Measurements from ENCODE around the gene NAXD. TPM values are rescaled to one million over a fixed set of nuclear protein-coding genes. Genes with fewer than 3 reads are reported as not detected.

Gene NAXD
- polyA plus RNA-seq, 1 experiment: 38.7 TPM

DNA sequence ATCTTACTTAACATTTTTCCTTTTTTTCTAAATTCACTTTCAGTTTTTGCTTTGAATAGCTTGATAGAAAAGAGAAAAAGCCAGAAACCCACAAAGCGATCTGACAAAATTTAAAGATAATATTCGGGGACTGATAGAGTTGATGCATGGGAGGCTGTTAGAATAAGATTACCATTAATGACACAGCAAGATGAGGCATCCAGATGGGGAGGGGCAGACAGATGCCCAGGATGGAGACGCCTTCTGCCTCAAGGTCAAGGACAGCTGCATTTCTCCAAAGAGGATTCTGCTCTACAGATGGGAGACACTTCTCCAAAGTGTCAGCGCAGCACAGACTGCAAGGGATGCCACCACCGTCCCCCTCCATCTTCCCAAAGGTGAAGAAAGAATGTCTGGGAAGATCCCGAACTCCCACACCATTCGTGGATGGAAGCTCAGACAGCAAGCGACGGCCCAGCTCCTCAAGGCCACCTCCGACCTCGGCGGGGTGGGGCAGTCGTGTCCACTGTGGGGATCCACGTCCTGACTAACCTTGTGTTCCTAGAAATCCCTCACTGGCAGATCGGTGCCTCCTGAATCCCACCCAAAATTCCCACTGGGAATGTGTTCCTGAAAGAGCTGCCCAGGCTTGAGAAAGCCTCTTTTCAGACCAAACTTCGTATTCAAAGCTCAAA is 32.9 kb downstream of the NAXD start:
- DNase-seq (ENCODE audit: low read depth): no peak
- peaks cover 20% of the 10 kb centered on the region for H3K36me3 ChIP-seq (ENCODE audit: control insufficient read depth, insufficient read depth, low read length)
- TF ChIP-seq, protein P1, sequence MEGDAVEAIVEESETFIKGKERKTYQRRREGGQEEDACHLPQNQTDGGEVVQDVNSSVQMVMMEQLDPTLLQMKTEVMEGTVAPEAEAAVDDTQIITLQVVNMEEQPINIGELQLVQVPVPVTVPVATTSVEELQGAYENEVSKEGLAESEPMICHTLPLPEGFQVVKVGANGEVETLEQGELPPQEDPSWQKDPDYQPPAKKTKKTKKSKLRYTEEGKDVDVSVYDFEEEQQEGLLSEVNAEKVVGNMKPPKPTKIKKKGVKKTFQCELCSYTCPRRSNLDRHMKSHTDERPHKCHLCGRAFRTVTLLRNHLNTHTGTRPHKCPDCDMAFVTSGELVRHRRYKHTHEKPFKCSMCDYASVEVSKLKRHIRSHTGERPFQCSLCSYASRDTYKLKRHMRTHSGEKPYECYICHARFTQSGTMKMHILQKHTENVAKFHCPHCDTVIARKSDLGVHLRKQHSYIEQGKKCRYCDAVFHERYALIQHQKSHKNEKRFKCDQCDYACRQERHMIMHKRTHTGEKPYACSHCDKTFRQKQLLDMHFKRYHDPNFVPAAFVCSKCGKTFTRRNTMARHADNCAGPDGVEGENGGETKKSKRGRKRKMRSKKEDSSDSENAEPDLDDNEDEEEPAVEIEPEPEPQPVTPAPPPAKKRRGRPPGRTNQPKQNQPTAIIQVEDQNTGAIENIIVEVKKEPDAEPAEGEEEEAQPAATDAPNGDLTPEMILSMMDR (IDR thresholded peaks at IDR 0.05; ENCODE audit: insufficient read depth, low read depth, low read length): no peak
- no peaks in the 10 kb centered on the region for H3K27me3 ChIP-seq (ENCODE audit: control insufficient read depth, insufficient read depth, low read length)
- ChIA-PET POLR2A (no interaction called here), CTCF (interaction anchor here (0.9 kb wide), 1 partner anchor 8 kb away, joined by 4 read pairs; no protein-coding TSS in a partner anchor)
- H3K4me3 ChIP-seq (ENCODE audit: low read depth, low read length): no peak overlapping the region

DNA sequence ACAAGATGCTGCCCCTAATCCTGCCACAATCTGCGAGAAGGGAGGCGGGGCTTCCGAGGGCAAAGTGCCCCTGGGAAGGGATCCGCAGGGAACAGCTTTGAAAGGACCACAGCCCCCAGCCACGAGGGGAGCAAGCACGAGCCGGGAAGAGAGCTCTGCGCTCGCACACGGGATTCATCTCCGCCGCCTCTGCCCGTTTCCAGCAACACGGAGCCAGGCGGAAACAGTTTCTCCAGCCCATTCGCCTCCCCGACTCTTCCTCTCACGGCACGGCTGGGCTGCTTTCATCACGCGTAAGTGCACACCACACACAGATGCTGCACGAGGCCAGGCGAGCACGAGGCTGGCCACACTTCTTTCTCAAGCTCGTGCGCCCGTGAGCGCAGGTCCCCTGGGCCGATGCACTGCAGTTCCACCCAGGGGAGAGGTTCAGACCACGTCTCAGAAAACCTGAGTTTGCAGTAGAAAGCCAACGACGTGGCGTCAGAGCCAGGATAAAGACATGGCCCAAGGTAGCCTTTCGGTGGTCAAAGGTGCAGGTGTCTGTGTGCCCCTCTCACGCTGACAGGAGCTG is 33.6 kb downstream of the NAXD start:
- CTCF ChIA-PET: interaction anchor here (0.9 kb wide), 1 partner anchor 9 kb away, joined by 4 read pairs; no protein-coding TSS in a partner anchor
- POLR2A ChIA-PET: no interaction called here
- TF ChIP-seq, protein P1 (IDR thresholded peaks at IDR 0.05; ENCODE audit: insufficient read depth, low read depth, low read length): no peak
- no peaks in the 10 kb centered on the region for H3K27me3 ChIP-seq (ENCODE audit: control insufficient read depth, insufficient read depth, low read length)
- H3K36me3 ChIP-seq (ENCODE audit: control insufficient read depth, insufficient read depth, low read length): peaks cover 17% of the 10 kb centered on the region
- DNase-seq (ENCODE audit: low read depth): no peak
- H3K4me3 ChIP-seq (ENCODE audit: low read depth, low read length): no peak overlapping the region

DNA sequence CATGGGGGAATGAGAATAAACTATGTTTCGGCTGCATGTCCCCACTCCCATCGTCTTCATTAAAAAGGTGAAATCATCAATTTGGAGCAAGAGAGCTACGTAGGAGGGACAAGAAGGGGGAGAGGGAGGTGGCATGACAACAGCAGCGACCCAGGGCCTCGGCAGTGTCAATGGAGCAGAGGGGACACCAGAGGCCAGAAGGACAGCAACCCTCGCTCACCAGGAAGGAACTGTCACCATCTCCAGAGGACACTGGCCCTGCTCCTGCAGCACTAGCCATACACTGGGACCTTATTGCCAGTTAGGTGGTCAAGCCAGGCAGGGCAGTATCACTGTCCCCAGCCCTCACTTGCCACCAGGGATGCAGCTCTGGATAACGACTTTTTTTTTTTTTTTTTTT is 34.2 kb downstream of the NAXD start:
- no peak for DNase-seq (ENCODE audit: low read depth)
- TF ChIP-seq, protein P1 (IDR thresholded peaks at IDR 0.05; ENCODE audit: insufficient read depth, low read depth, low read length): no peak
- ChIA-PET CTCF (no interaction called here), POLR2A (no interaction called here)
- Histone ChIP-seq H3K27me3 (ENCODE audit: control insufficient read depth, insufficient read depth, low read length) (no peaks in the 10 kb centered on the region), H3K36me3 (ENCODE audit: control insufficient read depth, insufficient read depth, low read length) (peaks cover 17% of the 10 kb centered on the region), H3K4me3 (ENCODE audit: low read depth, low read length) (no peak overlapping the region)

DNA sequence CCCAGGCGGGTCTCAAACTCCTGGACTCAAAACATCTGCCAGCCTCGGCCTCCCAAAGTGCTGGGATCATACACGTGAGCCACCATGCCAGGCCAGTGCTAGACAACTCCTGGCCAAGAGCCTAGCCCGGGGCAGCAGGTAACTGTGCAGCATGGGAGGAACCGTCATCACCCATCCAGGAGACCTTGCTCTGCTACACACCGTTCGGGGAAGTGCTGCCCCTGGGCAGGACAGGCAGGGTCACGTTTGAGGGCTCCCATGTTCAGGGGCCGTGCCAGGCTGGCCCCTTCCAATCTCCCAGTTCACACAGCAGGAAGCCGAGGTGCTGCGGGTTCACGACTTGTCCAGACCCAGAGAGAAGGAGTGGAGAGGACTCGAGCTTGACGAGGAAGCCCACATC is 35.1 kb downstream of the NAXD start:
- no peak for DNase-seq (ENCODE audit: low read depth)

DNA sequence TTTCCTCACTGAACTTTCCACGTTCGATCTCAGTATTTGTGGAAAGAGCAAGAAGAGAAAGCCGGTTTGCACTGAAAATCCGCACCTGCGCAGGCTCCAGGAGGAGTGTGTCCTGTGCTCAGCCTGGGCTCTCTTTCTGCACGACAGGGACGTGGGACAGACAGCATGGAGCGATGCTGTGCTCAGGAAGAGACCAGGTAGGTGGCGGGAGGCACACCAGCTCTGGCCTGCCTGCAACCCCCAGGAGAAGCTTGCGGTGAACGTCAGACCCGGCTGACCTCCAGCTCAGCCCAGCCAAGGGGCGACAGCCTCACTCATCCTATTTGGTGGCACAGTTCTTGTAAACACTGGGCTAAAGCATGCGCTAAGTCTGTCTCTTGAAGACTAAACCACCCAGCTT is 35.9 kb downstream of the NAXD start:
- TF ChIP-seq, protein P1 (IDR thresholded peaks at IDR 0.05; ENCODE audit: insufficient read depth, low read depth, low read length): no peak
- no peaks in the 10 kb centered on the region for H3K27me3 ChIP-seq (ENCODE audit: control insufficient read depth, insufficient read depth, low read length)
- ChIA-PET POLR2A (no interaction called here), CTCF (interaction anchor here (1.1 kb wide), 1 partner anchor 57 kb away, joined by 3 read pairs; no protein-coding TSS in a partner anchor)
- H3K4me3 ChIP-seq (ENCODE audit: low read depth, low read length): no peak overlapping the region
- no peak for DNase-seq (ENCODE audit: low read depth)
- peaks cover 12% of the 10 kb centered on the region for H3K36me3 ChIP-seq (ENCODE audit: control insufficient read depth, insufficient read depth, low read length)

More for the DNA sequence above, 35.1 kb downstream of the NAXD start:
- Histone ChIP-seq H3K4me3 (ENCODE audit: low read depth, low read length) (no peak overlapping the region), H3K27me3 (ENCODE audit: control insufficient read depth, insufficient read depth, low read length) (no peaks in the 10 kb centered on the region), H3K36me3 (ENCODE audit: control insufficient read depth, insufficient read depth, low read length) (peaks cover 15% of the 10 kb centered on the region)
- ChIA-PET CTCF (no interaction called here), POLR2A (no interaction called here)
- TF ChIP-seq, protein P1 (IDR thresholded peaks at IDR 0.05; ENCODE audit: insufficient read depth, low read depth, low read length): no peak
